ENCODE results near the gene SLC4A11. TPM values are rescaled to one million over a fixed set of nuclear protein-coding genes. Genes with fewer than 3 reads are reported as not detected.

Gene SLC4A11
- total RNA-seq, 1 donor from 2014 or later = 3.2 TPM

DNA sequence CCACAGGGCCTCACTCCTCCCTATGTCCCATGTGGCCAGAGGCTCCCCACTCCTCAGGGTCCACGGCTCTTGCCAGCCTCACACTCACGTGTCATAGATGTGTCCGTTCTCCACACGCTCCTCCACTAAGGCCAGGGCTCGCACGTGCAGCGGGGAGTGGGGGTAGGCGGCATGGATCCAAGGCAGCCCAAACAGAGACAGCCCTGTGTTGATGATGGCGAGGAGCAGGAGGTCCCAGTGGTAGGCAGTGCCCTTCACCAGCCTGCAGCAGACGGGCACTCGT lies 10.3 kb downstream of the SLC4A11 start:
- Histone ChIP-seq H3K27me3 (ENCODE audit: control insufficient read depth, insufficient read depth, low read length) (no peaks in the 10 kb centered on the region), H3K4me3 (ENCODE audit: low read depth, low read length) (no peak overlapping the region), H3K36me3 (ENCODE audit: control insufficient read depth, insufficient read depth, low read length) (peaks cover 21% of the 10 kb centered on the region)
- FAIRE-seq (no peak), DNase-seq (ENCODE audit: low read depth) (no peak)
- TF ChIP-seq, protein P1, sequence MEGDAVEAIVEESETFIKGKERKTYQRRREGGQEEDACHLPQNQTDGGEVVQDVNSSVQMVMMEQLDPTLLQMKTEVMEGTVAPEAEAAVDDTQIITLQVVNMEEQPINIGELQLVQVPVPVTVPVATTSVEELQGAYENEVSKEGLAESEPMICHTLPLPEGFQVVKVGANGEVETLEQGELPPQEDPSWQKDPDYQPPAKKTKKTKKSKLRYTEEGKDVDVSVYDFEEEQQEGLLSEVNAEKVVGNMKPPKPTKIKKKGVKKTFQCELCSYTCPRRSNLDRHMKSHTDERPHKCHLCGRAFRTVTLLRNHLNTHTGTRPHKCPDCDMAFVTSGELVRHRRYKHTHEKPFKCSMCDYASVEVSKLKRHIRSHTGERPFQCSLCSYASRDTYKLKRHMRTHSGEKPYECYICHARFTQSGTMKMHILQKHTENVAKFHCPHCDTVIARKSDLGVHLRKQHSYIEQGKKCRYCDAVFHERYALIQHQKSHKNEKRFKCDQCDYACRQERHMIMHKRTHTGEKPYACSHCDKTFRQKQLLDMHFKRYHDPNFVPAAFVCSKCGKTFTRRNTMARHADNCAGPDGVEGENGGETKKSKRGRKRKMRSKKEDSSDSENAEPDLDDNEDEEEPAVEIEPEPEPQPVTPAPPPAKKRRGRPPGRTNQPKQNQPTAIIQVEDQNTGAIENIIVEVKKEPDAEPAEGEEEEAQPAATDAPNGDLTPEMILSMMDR (IDR thresholded peaks at IDR 0.05; ENCODE audit: insufficient read depth, low read length, severe bottlenecking) = no peak

DNA sequence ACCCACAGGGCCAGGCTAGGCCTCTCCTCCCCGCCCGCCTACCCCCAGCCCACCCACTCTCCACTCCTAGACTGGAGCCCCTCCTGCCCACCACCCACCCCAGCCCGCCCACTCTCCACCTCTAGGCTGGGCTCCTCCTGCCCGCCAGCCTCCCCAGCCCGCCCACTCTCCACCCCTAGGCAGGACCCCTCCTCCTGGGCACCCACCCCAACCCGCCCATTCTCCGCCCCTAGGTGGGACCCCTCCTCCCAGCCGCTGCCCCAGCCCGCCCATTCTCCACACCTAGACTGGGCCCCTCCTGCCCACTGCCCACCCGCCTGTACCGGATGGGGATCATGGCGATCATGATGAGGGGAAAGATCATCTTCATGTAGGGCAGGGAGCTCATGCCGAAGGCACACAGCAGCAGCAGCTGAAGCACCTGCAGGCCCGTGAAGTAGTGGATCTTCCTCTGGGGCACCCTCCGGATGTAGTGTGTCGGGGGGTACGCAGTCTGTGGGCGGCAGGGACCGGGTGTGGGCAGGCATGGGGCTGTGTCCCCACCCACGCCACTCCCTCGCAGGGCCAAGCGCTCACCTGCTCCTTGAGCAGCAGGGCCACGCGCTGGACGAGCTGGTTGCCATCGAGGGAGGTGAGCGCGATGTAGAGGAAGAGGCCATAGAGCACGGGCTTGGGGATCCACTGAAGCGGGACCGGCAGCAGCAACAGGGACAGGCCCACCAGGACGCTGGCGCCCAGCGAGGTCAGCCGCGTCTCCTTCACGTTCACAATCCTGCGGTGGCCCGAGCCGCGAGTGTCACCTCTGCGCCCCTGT lies 10.8 kb downstream of the SLC4A11 start:
- no peak overlapping the region for H3K4me3 ChIP-seq (ENCODE audit: low read depth, low read length)
- no peak for FAIRE-seq
- DNase-seq (ENCODE audit: low read depth) = no peak
- peaks cover 22% of the 10 kb centered on the region for H3K36me3 ChIP-seq (ENCODE audit: control insufficient read depth, insufficient read depth, low read length)
- TF ChIP-seq, protein P1 (IDR thresholded peaks at IDR 0.05; ENCODE audit: insufficient read depth, low read length, severe bottlenecking) = no peak
- no peaks in the 10 kb centered on the region for H3K27me3 ChIP-seq (ENCODE audit: control insufficient read depth, insufficient read depth, low read length)

DNA sequence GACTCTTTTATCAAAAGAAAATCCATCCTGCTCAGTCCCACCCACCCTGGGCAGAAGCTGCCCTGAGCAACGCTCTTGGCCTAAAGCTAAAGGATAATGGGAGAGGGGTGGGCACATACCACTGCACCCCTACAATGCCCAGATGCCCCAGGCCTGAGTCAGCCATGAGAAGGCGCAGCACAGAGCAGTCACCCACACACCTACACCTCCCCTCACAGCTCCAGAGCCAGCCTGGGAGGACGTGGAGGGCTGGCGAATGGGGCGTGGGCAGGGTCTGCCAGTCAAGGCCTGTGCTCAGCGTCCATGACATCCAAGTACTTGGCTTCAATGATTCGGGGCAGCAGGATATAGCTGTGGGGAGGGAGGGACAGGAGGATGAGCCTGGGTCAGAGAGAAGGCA lies 11.5 kb downstream of the SLC4A11 start:
- no peak overlapping the region for H3K4me3 ChIP-seq (ENCODE audit: low read depth, low read length)
- peak; percentile 73 for DNase-seq (ENCODE audit: low read depth)
- H3K36me3 ChIP-seq (ENCODE audit: control insufficient read depth, insufficient read depth, low read length) = peaks cover 21% of the 10 kb centered on the region
- H3K27me3 ChIP-seq (ENCODE audit: control insufficient read depth, insufficient read depth, low read length) = no peaks in the 10 kb centered on the region
- no peak for FAIRE-seq
- TF ChIP-seq, protein P1 (IDR thresholded peaks at IDR 0.05; ENCODE audit: insufficient read depth, low read length, severe bottlenecking) = no peak

DNA sequence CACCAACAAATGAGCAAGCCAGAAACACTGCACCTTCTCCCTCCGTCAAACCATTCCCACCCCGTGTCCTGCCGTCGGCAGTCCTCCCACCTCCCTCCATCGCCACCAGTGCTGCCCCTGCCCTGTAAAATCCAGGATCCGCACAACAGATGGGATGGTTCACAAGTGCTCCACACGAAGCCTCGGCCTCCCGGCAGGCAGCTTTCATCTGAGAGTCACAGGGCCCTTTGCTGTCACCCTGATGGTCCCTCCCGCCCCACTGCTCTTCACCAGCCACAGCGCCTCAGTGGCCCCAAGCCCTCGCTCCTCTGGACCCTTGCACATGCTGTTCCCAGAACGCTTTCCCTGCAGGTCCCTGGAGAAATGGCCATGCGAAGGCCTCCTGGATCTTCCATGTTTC lies 12.1 kb downstream of the SLC4A11 start:
- DNase-seq (ENCODE audit: low read depth) (no peak), FAIRE-seq (no peak)
- Histone ChIP-seq H3K36me3 (ENCODE audit: control insufficient read depth, insufficient read depth, low read length) (peaks cover 21% of the 10 kb centered on the region), H3K4me3 (ENCODE audit: low read depth, low read length) (no peak overlapping the region), H3K27me3 (ENCODE audit: control insufficient read depth, insufficient read depth, low read length) (no peaks in the 10 kb centered on the region)
- TF ChIP-seq, protein P1 (IDR thresholded peaks at IDR 0.05; ENCODE audit: insufficient read depth, low read length, severe bottlenecking) = no peak

DNA sequence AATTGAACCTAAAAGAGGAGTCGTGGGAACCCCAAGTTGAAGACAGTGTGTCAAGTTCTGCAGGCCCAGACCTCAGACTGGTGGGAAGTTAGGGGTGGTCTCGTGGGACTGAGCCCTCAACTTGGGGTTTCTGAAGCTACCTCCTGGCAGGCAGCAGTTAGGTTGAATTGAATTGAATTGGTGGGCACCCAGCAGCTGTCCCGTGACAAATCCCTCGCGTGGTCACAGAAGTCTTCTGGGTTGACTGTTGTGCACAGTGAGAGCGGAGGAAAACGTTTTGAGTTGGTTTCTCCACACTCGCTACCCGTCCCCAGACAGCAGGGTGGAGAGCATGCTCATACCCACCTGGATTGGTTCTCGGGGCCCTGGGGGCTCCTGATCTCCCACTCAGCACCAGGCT lies 12.9 kb downstream of the SLC4A11 start:
- peaks cover 22% of the 10 kb centered on the region for H3K36me3 ChIP-seq (ENCODE audit: control insufficient read depth, insufficient read depth, low read length)

More for the DNA sequence above, 12.9 kb downstream of the SLC4A11 start:
- Histone ChIP-seq H3K27me3 (ENCODE audit: control insufficient read depth, insufficient read depth, low read length) (no peaks in the 10 kb centered on the region), H3K4me3 (ENCODE audit: low read depth, low read length) (no peak overlapping the region)
- TF ChIP-seq, protein P1 (IDR thresholded peaks at IDR 0.05; ENCODE audit: insufficient read depth, low read length, severe bottlenecking) = no peak
- FAIRE-seq (no peak), DNase-seq (ENCODE audit: low read depth) (no peak)
